SU-DHL-6 (cell line): ENCODE data around the gene ABCA4.

ENCODE experiments used
- H2AFZ ChIP-seq: fragments of 200-600 bp; sonication (generic); 2 replicates; pipeline ENCODE4 v1.6.1; 2014; ENCODE audit warnings: low read depth, mild to moderate bottlenecking, moderate library complexity, mixed read lengths, antibody characterized with exemption, low read length; ENCODE audit not compliant: severe bottlenecking
- H3F3A ChIP-seq: fragments of 200-600 bp; shearing (Covaris generic); 2 replicates; pipeline ENCODE4 v1.6.0; 2016; ENCODE audit warnings: antibody characterized with exemption, mild to moderate bottlenecking; ENCODE audit not compliant: insufficient read depth
- H3K27ac ChIP-seq: fragments of 200-600 bp; sonication (generic); 2 replicates; pipeline ENCODE4 v1.5.1; 2016; ENCODE audit warnings: low read depth, mild to moderate bottlenecking, low read length, moderate library complexity, mixed read lengths
- H3K27me3 ChIP-seq: fragments of 200-600 bp; sonication (generic), shearing (Covaris generic); 2 replicates; pipeline ENCODE4 v1.6.0; 2014; ENCODE audit warnings: mild to moderate bottlenecking, low read length
- H3K36me3 ChIP-seq: fragments of 200-600 bp; sonication (generic); 2 replicates; pipeline ENCODE4 v1.6.1; 2014; ENCODE audit warnings: mild to moderate bottlenecking, low read length, mixed read lengths
- H3K4me2 ChIP-seq: fragments of 300-600, 200-600 bp; shearing (Covaris generic), sonication (generic); 2 replicates; pipeline ENCODE4 v1.6.0; 2014; ENCODE audit warnings: low read length, low read depth, mild to moderate bottlenecking; ENCODE audit not compliant: poor library complexity, severe bottlenecking
- H3K4me3 ChIP-seq: fragments of 200-600 bp; sonication (generic); 2 replicates; pipeline ENCODE4 v1.5.1; 2014; ENCODE audit warnings: antibody characterized with exemption, low read length, mild to moderate bottlenecking, mixed read lengths; ENCODE audit not compliant: insufficient read depth, poor library complexity, severe bottlenecking
- H3K79me2 ChIP-seq: fragments of 200-600 bp; sonication (generic); 2 replicates; pipeline ENCODE4 v1.6.1; 2014; ENCODE audit warnings: mild to moderate bottlenecking, low read length, moderate library complexity; ENCODE audit not compliant: insufficient read depth
- H3K9ac ChIP-seq: fragments of 200-600 bp; sonication (generic); 2 replicates; pipeline ENCODE4 v1.7.0; 2014; ENCODE audit warnings: mild to moderate bottlenecking, low read length
- H3K9me2 ChIP-seq: fragments of 200-600 bp; sonication (generic); replicated peaks from 2 replicates; pipeline ENCODE4 v1.6.1; 2014; ENCODE audit warnings: low read length; ENCODE audit not compliant: insufficient read depth
- H3K9me3 ChIP-seq: fragments of 200-600 bp; sonication (generic); 2 replicates; pipeline ENCODE4 v1.6.1; 2014; ENCODE audit warnings: low read length, mixed read lengths; ENCODE audit not compliant: insufficient read depth
- H4K20me1 ChIP-seq: fragments of 200-600 bp; sonication (generic); 2 replicates; pipeline ENCODE4 v1.6.1; 2014; ENCODE audit warnings: low read depth, mild to moderate bottlenecking, antibody characterized with exemption, low read length, moderate library complexity, mixed read lengths
- CTCF ChIP-seq: fragments of 200-600 bp; sonication (generic); IDR thresholded peaks from one replicate; pipeline ENCODE4 v1.5.1; 2017; ENCODE audit warnings: antibody characterized with exemption, mild to moderate bottlenecking, low read length, moderate library complexity; ENCODE audit not compliant: insufficient read depth, poor library complexity, severe bottlenecking
- EZH2phosphoT487 ChIP-seq: fragments of 200-600 bp; sonication (generic), shearing (Covaris generic); conservative IDR thresholded peaks from 2 replicates; pipeline ENCODE4 v1.6.1; 2018; ENCODE audit warnings: mild to moderate bottlenecking, antibody characterized with exemption, low read length, moderate library complexity, mixed read lengths

The ABCA4 gene

GRCh38 chr1:93961443-93961842, 159.5 kb downstream of the ABCA4 start:
- H3K9ac ChIP-seq = no peak overlapping the region
- H3K4me2 ChIP-seq = no peak overlapping the region
- no peaks in the 10 kb centered on the region for H3K9me3 ChIP-seq
- TF ChIP-seq EZH2phosphoT487 = no peak
- no peak overlapping the region for H3K4me3 ChIP-seq
- H2AFZ ChIP-seq = no peak overlapping the region
- H3K27ac ChIP-seq = no peak overlapping the region
- no peaks in the 10 kb centered on the region for H3K27me3 ChIP-seq
- no peaks in the 10 kb centered on the region for H4K20me1 ChIP-seq
- H3F3A ChIP-seq = no peaks in the 10 kb centered on the region
- H3K79me2 ChIP-seq = no peaks in the 10 kb centered on the region
- no peaks in the 10 kb centered on the region for H3K9me2 ChIP-seq
- no peaks in the 10 kb centered on the region for H3K36me3 ChIP-seq

- no peak overlapping the region for H2AFZ ChIP-seq
- H3K27ac ChIP-seq = no peak overlapping the region
- no peaks in the 10 kb centered on the region for H3F3A ChIP-seq
- H3K9ac ChIP-seq = no peak overlapping the region
- no peaks in the 10 kb centered on the region for H3K36me3 ChIP-seq
- H3K4me3 ChIP-seq = no peak overlapping the region
- H3K79me2 ChIP-seq = no peaks in the 10 kb centered on the region
- H3K9me3 ChIP-seq = no peaks in the 10 kb centered on the region
- H3K27me3 ChIP-seq = no peaks in the 10 kb centered on the region
- H3K4me2 ChIP-seq = no peak overlapping the region
- no peak for TF ChIP-seq CTCF
- no peaks in the 10 kb centered on the region for H3K9me2 ChIP-seq
- no peaks in the 10 kb centered on the region for H4K20me1 ChIP-seq
Observed at GRCh38 chr1:93960641-93961147, 160.3 kb downstream of the ABCA4 start.

- TF ChIP-seq CTCF (no peak), EZH2phosphoT487 (no peak)
- no peak overlapping the region for H3K9ac ChIP-seq
- no peaks in the 10 kb centered on the region for H3K36me3 ChIP-seq
- no peaks in the 10 kb centered on the region for H3K27me3 ChIP-seq
- H3K9me2 ChIP-seq = no peaks in the 10 kb centered on the region
- H3K4me3 ChIP-seq = no peak overlapping the region
- no peak overlapping the region for H3K27ac ChIP-seq
- H4K20me1 ChIP-seq = no peaks in the 10 kb centered on the region
- H3F3A ChIP-seq = no peaks in the 10 kb centered on the region
- H2AFZ ChIP-seq = no peak overlapping the region
- no peaks in the 10 kb centered on the region for H3K79me2 ChIP-seq
- no peak overlapping the region for H3K4me2 ChIP-seq
- no peaks in the 10 kb centered on the region for H3K9me3 ChIP-seq
Observed at GRCh38 chr1:93959413-93959812, 161.5 kb downstream of the ABCA4 start.

GRCh38 chr1:93958726-93959100, 162.2 kb downstream of the ABCA4 start:
- H3K9ac ChIP-seq = no peak overlapping the region
- no peaks in the 10 kb centered on the region for H3K9me3 ChIP-seq
- no peak overlapping the region for H3K4me3 ChIP-seq
- TF ChIP-seq EZH2phosphoT487 (no peak), CTCF (no peak)
- no peaks in the 10 kb centered on the region for H3K27me3 ChIP-seq
- no peaks in the 10 kb centered on the region for H4K20me1 ChIP-seq
- H3K4me2 ChIP-seq = no peak overlapping the region
- no peaks in the 10 kb centered on the region for H3K36me3 ChIP-seq
- no peak overlapping the region for H2AFZ ChIP-seq
- H3F3A ChIP-seq = no peaks in the 10 kb centered on the region
- H3K27ac ChIP-seq = no peak overlapping the region
- H3K79me2 ChIP-seq = no peaks in the 10 kb centered on the region
- H3K9me2 ChIP-seq = no peaks in the 10 kb centered on the region
